HG03045 (cell line): ENCODE data around the gene PDE4B.
"Not testable (repeated sequence)": the region's sequence is repeated elsewhere in the genome, so short reads cannot be mapped to it uniquely, and the experiment has no call there.

ENCODE experiments used
- ATAC-seq: cut with Tn5 transposase; IDR thresholded peaks from one replicate; pipeline ENCODE4 v1.9.1; 2021; ENCODE audit warnings: mild to moderate bottlenecking, moderate library complexity; ENCODE audit not compliant: unreplicated experiment

The PDE4B gene

DNA sequence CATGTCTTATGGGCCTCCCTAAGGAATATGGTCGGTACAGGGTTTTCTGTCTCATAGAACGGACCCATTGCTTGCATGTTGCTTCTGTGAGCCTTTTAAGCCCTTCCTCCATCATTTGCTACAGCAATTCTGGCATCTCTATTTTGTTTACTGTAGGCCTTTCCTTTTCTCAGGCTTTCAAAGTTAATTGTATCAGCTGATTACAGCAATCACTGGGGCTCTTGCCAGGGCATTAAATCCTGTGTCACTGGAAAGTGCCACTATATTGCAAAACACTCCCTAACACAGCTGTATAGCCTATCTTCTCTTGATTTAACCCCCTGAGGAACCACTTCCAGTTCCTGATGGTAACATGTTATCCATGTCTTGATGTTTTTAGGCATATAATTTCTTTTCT is 156.5 kb downstream of the PDE4B start:
- ATAC-seq: no peak

DNA sequence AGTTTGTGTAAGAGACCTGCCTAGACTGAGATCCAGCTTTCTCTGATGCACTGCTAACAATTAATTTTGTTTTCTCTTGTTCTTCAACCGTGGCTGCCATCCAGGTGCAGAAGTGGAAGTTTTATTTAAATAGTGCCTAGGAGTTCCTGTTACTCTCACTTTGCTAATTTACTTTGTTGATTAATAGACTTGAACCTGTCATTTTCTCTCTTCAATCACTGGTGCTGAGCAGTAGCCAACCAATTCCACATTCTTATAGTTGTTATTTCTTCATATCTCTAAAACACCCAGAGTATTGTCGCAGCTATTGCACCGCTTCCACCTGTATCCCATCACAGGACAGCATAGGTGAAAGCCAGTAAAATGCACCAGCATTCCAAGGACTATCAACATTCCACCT is 157.2 kb downstream of the PDE4B start:
- ATAC-seq: no peak

DNA sequence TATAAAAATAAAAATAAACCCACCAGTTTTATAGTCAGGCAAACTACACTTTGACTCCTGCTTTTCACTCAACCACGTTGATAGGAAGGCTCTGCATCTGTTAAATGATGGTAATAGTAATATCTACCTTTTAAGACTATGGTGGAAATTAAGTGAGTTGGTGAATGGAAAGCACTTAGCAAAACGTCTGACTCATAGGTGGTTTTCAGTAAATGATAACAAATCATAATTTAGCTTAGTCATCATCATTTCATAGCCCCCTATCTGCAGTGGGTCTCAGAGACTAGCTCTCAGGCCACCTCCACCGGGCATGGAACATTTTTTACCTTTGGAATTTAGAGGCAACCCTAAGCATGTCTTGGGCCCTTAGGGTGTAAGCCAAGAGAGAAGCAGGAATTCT is 160.0 kb downstream of the PDE4B start:
- no peak for ATAC-seq

GRCh38 chr1:65953170-65953569 is 160.5 kb downstream of the PDE4B start:
- ATAC-seq: no peak

- ATAC-seq: no peak
These were observed 162.4 kb downstream of the PDE4B start for GRCh38 chr1:65955071-65955470.

DNA sequence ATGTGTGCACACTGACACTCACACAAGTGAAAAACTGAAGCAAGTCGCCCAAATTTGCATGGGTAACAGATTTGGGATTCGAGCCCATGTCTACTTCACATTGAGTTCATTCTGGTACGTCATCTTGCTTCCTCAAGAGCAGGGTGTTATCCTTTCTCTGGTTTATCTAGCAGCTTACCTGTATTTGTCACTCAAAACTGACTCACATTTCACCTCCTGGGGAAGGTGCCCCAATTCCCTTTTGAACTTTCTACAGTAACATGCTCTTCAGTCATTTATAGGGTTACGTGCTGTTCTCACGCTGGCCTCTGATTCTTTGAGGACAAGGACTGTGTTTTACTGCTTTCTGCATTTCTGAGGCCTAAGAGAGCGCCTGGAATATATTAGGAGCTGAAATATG is 162.8 kb downstream of the PDE4B start:
- ATAC-seq: no peak

GRCh38 chr1:65958561-65959350 is 166.1 kb downstream of the PDE4B start:
- no peak for ATAC-seq

GRCh38 chr1:65959896-65960567 is 167.3 kb downstream of the PDE4B start:
- no peak for ATAC-seq

DNA sequence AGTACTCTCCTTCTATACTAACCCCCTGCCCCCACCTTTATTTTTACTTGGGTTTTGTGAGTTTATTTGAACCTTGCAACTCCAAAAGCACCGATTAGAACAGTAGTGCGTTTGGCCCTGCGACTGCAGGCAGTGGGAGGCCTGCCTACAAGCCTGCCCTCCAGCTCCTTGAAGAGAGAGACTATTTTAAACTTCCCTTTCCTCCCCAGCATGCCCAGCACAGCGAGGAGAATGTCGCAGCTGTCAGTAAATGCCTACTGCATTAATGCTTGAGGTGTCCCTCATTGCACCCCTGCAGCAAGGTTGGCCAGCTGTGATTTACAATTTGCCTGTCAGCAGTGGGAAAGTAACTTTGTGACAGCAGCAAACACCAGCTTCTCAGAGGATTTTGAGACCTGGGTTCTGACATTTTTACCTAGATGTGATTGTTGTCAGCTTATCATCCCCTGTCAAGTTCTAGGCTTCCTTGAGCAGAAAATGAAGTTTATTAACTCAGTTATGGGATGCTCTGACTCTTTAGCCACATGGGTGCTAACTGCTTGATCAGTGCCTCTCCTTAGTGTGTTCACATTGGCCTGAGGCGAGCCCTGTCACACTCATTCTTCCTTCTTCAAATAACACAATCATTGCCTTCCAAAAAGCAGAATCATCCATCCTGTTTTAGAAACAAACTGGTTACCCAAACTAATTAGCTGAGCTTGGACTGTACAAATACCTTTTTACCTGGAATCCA is 170.6 kb downstream of the PDE4B start:
- no peak for ATAC-seq

GRCh38 chr1:65964123-65964522 is 171.4 kb downstream of the PDE4B start:
- no peak for ATAC-seq

- no peak for ATAC-seq
These were observed 172.7 kb downstream of the PDE4B start for GRCh38 chr1:65965112-65965996.

DNA sequence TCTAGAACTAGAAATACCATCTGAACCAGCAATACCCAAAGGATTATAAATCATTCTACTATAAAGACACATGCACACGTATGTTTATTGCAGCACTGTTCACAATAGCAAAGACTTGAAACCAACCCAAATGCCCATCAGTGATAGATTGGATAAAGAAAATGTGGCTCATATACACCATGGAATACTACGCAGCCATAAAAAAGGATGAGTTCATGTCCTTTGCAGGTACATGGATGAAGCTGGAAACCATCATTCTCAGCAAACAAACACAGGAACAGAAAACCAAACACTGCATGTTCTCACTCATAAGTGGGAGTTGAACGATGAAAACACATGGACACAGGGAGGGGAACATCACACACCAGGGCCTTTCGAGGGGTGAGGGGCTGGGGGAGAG is 174.8 kb downstream of the PDE4B start:
- not testable (repeated sequence) for ATAC-seq

DNA sequence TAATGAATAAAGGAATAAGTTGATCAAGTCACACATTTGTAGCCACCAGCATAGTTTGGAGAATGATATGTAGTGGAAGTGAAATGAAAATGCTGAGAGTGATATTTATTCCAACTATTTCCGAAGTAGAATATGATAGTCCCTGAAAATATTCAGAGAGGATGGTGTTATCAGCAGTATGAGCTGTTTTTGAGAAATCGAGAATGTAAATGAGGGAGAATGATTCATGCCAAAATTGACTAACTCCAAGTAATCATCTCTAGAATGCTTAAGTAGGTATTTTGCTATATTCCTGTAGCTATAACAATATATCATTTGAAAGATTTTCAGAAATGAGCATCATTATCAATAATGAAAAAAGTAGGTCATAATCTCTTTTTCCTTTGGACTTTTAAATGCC is 178.9 kb downstream of the PDE4B start:
- no peak for ATAC-seq

DNA sequence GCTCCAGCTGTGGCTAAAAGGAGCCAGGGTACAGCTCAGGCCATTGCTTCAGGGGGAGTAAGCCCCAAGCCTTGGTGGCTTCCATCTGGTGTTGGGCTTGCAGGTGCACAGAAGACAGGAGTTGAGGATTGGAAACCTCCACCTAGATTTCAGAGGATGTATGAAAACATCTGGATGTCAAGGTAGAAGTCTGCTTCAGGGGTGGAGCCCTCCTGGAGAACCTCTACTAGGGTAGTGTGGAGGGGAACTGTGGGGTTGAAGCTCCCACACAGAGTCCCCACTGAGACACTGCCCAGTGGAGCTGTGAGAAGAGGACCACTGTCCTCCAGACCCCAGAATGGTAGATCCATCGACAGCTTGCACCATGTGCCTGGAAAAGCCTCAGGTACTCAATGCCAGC is 183.0 kb downstream of the PDE4B start:
- ATAC-seq: no peak

- no peak for ATAC-seq
These were observed 186.7 kb downstream of the PDE4B start for GRCh38 chr1:65979136-65980044.

- no peak for ATAC-seq
These were observed 187.5 kb downstream of the PDE4B start for GRCh38 chr1:65980237-65980636.

GRCh38 chr1:65983500-65983899 is 190.8 kb downstream of the PDE4B start:
- no peak for ATAC-seq

GRCh38 chr1:65985393-65986066 is 192.8 kb downstream of the PDE4B start:
- no peak for ATAC-seq

- ATAC-seq: no peak
These were observed 193.5 kb downstream of the PDE4B start for GRCh38 chr1:65986146-65986545.
